A549 treated with Hydrocortisone at 1 μM for 4 hours (cell line): Measurements from ENCODE around the gene SIDT1. TPM values are rescaled to one million over a fixed set of nuclear protein-coding genes. Genes with fewer than 3 reads are reported as not detected.

Experiments used
- total RNA-seq: library from RNA; stranded (reverse); fragments of 200-300 nt; extraction: Qiagen RNA extraction; gene quantifications from 5 replicates; pipeline ENCODE4 v1.2.3, GENCODE V29; 2022

SIDT1 gene
- total RNA-seq = 0.46 to 0.60 TPM (median 0.54 TPM) in 5 replicates

DNA sequence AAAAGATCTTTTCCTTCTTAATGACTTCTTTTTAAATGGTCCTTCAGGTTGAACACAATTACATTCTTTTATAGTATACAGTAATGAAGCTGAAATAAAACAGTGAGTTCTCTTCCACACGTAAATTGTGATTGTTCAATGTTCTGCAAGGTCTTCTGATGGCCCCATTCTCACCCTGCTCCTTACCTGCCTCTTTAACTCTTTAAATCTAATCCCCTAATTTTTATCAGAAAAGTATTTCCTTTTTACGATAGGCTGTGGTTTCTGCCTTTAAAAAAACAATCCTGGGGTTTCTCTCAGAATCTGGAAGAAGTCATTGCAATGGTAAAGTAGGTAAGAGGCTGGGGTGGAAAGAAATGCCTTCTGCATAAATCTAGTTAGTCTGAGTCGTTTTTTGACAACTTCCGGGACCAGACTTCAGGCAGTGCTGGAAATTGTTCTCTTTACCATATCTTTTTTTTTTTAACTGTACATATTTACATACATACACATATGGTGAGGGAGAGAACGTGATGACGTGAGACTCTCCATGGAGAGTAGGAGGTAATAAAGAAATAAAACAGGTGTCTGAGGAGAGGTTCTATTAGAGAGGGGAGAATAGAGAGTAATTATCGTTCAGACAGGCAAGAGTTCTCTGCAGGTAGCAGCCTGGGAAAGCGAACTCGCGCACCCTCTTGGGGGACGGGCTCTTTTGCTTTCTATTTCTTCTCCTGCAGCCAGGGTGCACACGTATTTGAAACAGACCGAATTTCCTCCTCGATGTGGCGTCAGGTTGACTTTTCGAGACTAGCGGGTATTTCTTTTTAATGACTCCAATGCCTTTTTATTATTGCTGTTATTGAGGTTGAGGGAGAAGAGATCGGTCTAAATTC lies at the start of gene SIDT1:
Gene SIDT1 (plus strand): TSS at position 730 of the 872 bp plus-strand sequence. CDS start 467 bp downstream, outside the sequence.

Other genes with a start within 250 kb of the SIDT1 start
- gene CFAP44, start 91.1 kb upstream of the SIDT1 start, total RNA-seq = 1.3 to 1.7 TPM (median 1.4 TPM) in 5 replicates
- gene SPICE1, start 17.4 kb upstream of the SIDT1 start, total RNA-seq = 5.6 to 8.7 TPM (median 7.7 TPM) in 5 replicates
- gene USF3, start 164.1 kb downstream of the SIDT1 start, total RNA-seq = 2.4 to 3.2 TPM (median 2.6 TPM) in 5 replicates
- 132 to 194 TPM (median 149 TPM) in 5 replicates for gene NAA50, start 213.7 kb downstream of the SIDT1 start, total RNA-seq
- 16.1 to 23.7 TPM (median 17.9 TPM) in 5 replicates for gene ATP6V1A, start 214.5 kb downstream of the SIDT1 start, total RNA-seq